Memory B cell (primary cell): ENCODE results near the gene NKAIN2.
"Not testable (repeated sequence)": the region's sequence is repeated elsewhere in the genome, so short reads cannot be mapped to it uniquely, and the experiment has no call there.

Experiments used
- ATAC-seq: fragments of 150-1000 bp; cut with Tn5 transposase; 2 replicates; pipeline ENCODE4 v1.10.0; 2021; ENCODE audit warnings: low read depth, mild to moderate bottlenecking, moderate library complexity
- DNase-seq, 2 donors: peaks; one replicate each; pipeline ENCODE4 v3.0.0; 2022; ENCODE audit warnings: low spot score in 2 of 2
- H3K27ac Mint-ChIP-seq: one replicate; pipeline ENCODE4 v1.8.0; 2022; ENCODE audit warnings: mild to moderate bottlenecking, moderate library complexity, mixed read lengths
- H3K27me3 Mint-ChIP-seq: one replicate; pipeline ENCODE4 v1.8.0; 2022; ENCODE audit warnings: mixed read lengths
- H3K36me3 Mint-ChIP-seq: one replicate; pipeline ENCODE4 v1.8.0; 2022; ENCODE audit warnings: mild to moderate bottlenecking, mixed read lengths
- H3K4me1 Mint-ChIP-seq: one replicate; pipeline ENCODE4 v1.8.0; 2022; ENCODE audit warnings: mixed read lengths
- H3K4me3 Mint-ChIP-seq: one replicate; pipeline ENCODE4 v1.8.0; 2022; ENCODE audit warnings: mild to moderate bottlenecking, moderate library complexity, mixed read lengths
- H3K9me3 Mint-ChIP-seq: one replicate; pipeline ENCODE4 v1.8.0; 2022; ENCODE audit warnings: mixed read lengths

NKAIN2 gene

GRCh38 chr6:124462750-124463149 lies 659.1 kb downstream of the NKAIN2 start:
- DNase-seq, result no peak
- H3K4me1 Mint-ChIP-seq, result no peaks in the 10 kb centered on the region
- peaks cover 4% of the 10 kb centered on the region for H3K9me3 Mint-ChIP-seq
- no peak for ATAC-seq
- H3K27me3 Mint-ChIP-seq, result no peaks in the 10 kb centered on the region
- H3K36me3 Mint-ChIP-seq, result no peaks in the 10 kb centered on the region
- no peak overlapping the region for H3K4me3 Mint-ChIP-seq
- H3K27ac Mint-ChIP-seq, result no peak overlapping the region

- H3K27me3 Mint-ChIP-seq, result no peaks in the 10 kb centered on the region
- H3K4me3 Mint-ChIP-seq, result no peak overlapping the region
- H3K9me3 Mint-ChIP-seq, result peaks cover 4% of the 10 kb centered on the region
- no peaks in the 10 kb centered on the region for H3K4me1 Mint-ChIP-seq
- no peaks in the 10 kb centered on the region for H3K36me3 Mint-ChIP-seq
- ATAC-seq (no peak), DNase-seq (no peak)
- H3K27ac Mint-ChIP-seq, result peak overlapping the region; percentile 2
These were observed 659.6 kb downstream of the NKAIN2 start for GRCh38 chr6:124463271-124463670.

GRCh38 chr6:124464600-124464999 lies 660.9 kb downstream of the NKAIN2 start:
- not testable (repeated sequence) for H3K27ac Mint-ChIP-seq, H3K27me3 Mint-ChIP-seq, ATAC-seq

GRCh38 chr6:124466949-124467348 lies 663.3 kb downstream of the NKAIN2 start:
- Mint-ChIP-seq H3K4me3 (no peak overlapping the region), H3K4me1 (no peaks in the 10 kb centered on the region), H3K9me3 (peaks cover 3% of the 10 kb centered on the region), H3K27ac (no peak overlapping the region), H3K36me3 (no peaks in the 10 kb centered on the region), H3K27me3 (no peaks in the 10 kb centered on the region)
- no peak for ATAC-seq
- no peak for DNase-seq

More at GRCh38 chr6:124464600-124464999, 660.9 kb downstream of the NKAIN2 start:
- not testable (repeated sequence) for H3K4me1 Mint-ChIP-seq, H3K36me3 Mint-ChIP-seq, H3K4me3 Mint-ChIP-seq, H3K9me3 Mint-ChIP-seq, DNase-seq

- Mint-ChIP-seq H3K27me3 (no peaks in the 10 kb centered on the region), H3K9me3 (peaks cover 4% of the 10 kb centered on the region), H3K4me3 (no peak overlapping the region), H3K36me3 (no peaks in the 10 kb centered on the region), H3K4me1 (no peaks in the 10 kb centered on the region), H3K27ac (no peak overlapping the region)
- DNase-seq, result no peak
- ATAC-seq, result no peak
These were observed 663.7 kb downstream of the NKAIN2 start for GRCh38 chr6:124467366-124467765.

GRCh38 chr6:124470803-124471202 lies 667.1 kb downstream of the NKAIN2 start:
- ATAC-seq, result no peak
- Mint-ChIP-seq H3K27me3 (no peaks in the 10 kb centered on the region), H3K27ac (no peak overlapping the region), H3K36me3 (no peaks in the 10 kb centered on the region), H3K4me3 (no peak overlapping the region), H3K9me3 (peaks cover 4% of the 10 kb centered on the region), H3K4me1 (no peaks in the 10 kb centered on the region)
- DNase-seq, result no peak

- Mint-ChIP-seq H3K9me3 (peaks cover 7% of the 10 kb centered on the region), H3K4me1 (no peaks in the 10 kb centered on the region), H3K4me3 (no peak overlapping the region), H3K27ac (no peak overlapping the region), H3K36me3 (no peaks in the 10 kb centered on the region), H3K27me3 (no peaks in the 10 kb centered on the region)
- no peak for DNase-seq
- ATAC-seq, result no peak
These were observed 671.5 kb downstream of the NKAIN2 start for GRCh38 chr6:124475176-124475575.

GRCh38 chr6:124478906-124479305 lies 675.2 kb downstream of the NKAIN2 start:
- no peaks in the 10 kb centered on the region for H3K4me1 Mint-ChIP-seq

GRCh38 chr6:124479991-124480430 lies 676.3 kb downstream of the NKAIN2 start:
- ATAC-seq (no peak), DNase-seq (no peak)
- no peaks in the 10 kb centered on the region for H3K4me1 Mint-ChIP-seq
- H3K4me3 Mint-ChIP-seq, result no peak overlapping the region
- H3K27ac Mint-ChIP-seq, result no peak overlapping the region
- H3K27me3 Mint-ChIP-seq, result no peaks in the 10 kb centered on the region
- H3K36me3 Mint-ChIP-seq, result no peaks in the 10 kb centered on the region
- peaks cover 4% of the 10 kb centered on the region for H3K9me3 Mint-ChIP-seq

More at GRCh38 chr6:124478906-124479305, 675.2 kb downstream of the NKAIN2 start:
- no peak overlapping the region for H3K27ac Mint-ChIP-seq
- ATAC-seq (no peak), DNase-seq (no peak)
- no peak overlapping the region for H3K4me3 Mint-ChIP-seq
- H3K9me3 Mint-ChIP-seq, result peaks cover 4% of the 10 kb centered on the region
- H3K36me3 Mint-ChIP-seq, result no peaks in the 10 kb centered on the region
- H3K27me3 Mint-ChIP-seq, result no peaks in the 10 kb centered on the region

GRCh38 chr6:124482071-124482491 lies 678.4 kb downstream of the NKAIN2 start:
- DNase-seq, result no peak
- Mint-ChIP-seq H3K36me3 (no peaks in the 10 kb centered on the region), H3K9me3 (peaks cover 2% of the 10 kb centered on the region), H3K27me3 (no peaks in the 10 kb centered on the region), H3K4me1 (no peaks in the 10 kb centered on the region), H3K27ac (no peak overlapping the region), H3K4me3 (no peak overlapping the region)
- ATAC-seq, result no peak

GRCh38 chr6:124487623-124488431 lies 684.2 kb downstream of the NKAIN2 start:
- no peaks in the 10 kb centered on the region for H3K36me3 Mint-ChIP-seq
- no peak for ATAC-seq
- no peak overlapping the region for H3K27ac Mint-ChIP-seq
- H3K27me3 Mint-ChIP-seq, result no peaks in the 10 kb centered on the region
- no peaks in the 10 kb centered on the region for H3K9me3 Mint-ChIP-seq
- H3K4me1 Mint-ChIP-seq, result no peaks in the 10 kb centered on the region
- no peak overlapping the region for H3K4me3 Mint-ChIP-seq
- no peak for DNase-seq

- ATAC-seq (no peak), DNase-seq (no peak)
- peaks cover 2% of the 10 kb centered on the region for H3K9me3 Mint-ChIP-seq
- H3K27ac Mint-ChIP-seq, result no peak overlapping the region
- no peak overlapping the region for H3K4me3 Mint-ChIP-seq
- H3K4me1 Mint-ChIP-seq, result no peaks in the 10 kb centered on the region
- H3K27me3 Mint-ChIP-seq, result no peaks in the 10 kb centered on the region
- no peaks in the 10 kb centered on the region for H3K36me3 Mint-ChIP-seq
These were observed 686.5 kb downstream of the NKAIN2 start for GRCh38 chr6:124490122-124490521.

GRCh38 chr6:124493259-124493658 lies 689.6 kb downstream of the NKAIN2 start:
- Mint-ChIP-seq H3K9me3 (peaks cover 2% of the 10 kb centered on the region), H3K27me3 (no peaks in the 10 kb centered on the region), H3K4me3 (no peak overlapping the region), H3K27ac (no peak overlapping the region), H3K36me3 (no peaks in the 10 kb centered on the region), H3K4me1 (no peaks in the 10 kb centered on the region)
- ATAC-seq (no peak), DNase-seq (no peak)

GRCh38 chr6:124494956-124495664 lies 691.4 kb downstream of the NKAIN2 start:
- H3K9me3 Mint-ChIP-seq, result peaks cover 2% of the 10 kb centered on the region
- ATAC-seq, result no peak
- no peaks in the 10 kb centered on the region for H3K4me1 Mint-ChIP-seq
- H3K27me3 Mint-ChIP-seq, result no peaks in the 10 kb centered on the region
- H3K4me3 Mint-ChIP-seq, result no peak overlapping the region
- H3K36me3 Mint-ChIP-seq, result no peaks in the 10 kb centered on the region
- DNase-seq, result no peak
- H3K27ac Mint-ChIP-seq, result no peak overlapping the region
